GM20431 (cell line): Measurements from ENCODE around the gene C11orf98.
"Not testable (repeated sequence)": the region's sequence is repeated elsewhere in the genome, so short reads cannot be mapped to it uniquely, and the experiment has no call there.

Experiments
- in situ Hi-C: fragments of 300-500 bp; cut with MseI, MboI; formaldehyde crosslinking; loops from one replicate; pipeline ENCODE4 v1.15.0; 2020; ENCODE audit warnings: low sequenced_read_pairs; ENCODE audit not compliant: unreplicated experiment

C11orf98 gene

DNA sequence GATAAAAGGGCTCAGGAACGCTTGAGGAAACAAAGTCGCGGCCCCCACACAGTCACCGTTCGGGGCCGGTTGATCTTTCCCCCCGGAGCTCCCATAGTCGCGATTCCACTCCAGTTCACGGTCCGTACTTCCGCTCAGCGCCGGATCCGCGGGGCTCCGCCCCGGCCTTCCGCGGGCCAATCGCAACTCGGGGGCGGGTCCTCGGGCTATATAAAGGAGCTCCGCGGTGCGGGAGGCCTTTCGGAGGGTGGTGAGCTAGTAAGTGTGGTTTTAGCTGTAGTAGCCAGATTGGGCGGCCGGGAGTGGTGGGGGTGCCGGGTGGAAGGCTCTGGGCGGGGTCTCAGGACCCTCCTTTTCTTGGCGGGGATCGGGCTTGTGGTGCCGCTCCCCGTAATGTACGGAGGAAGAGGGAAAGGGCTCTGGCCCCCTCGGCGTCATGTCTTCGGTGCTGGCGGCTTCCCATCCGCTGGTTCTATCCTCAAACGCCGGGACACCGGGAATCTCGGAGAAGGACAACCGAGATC lies at the start of gene C11orf98, which contains the start of gene CSKMT:
C11orf98 (minus strand) TSS at position 136 of the 524 bp plus-strand sequence; CDS start at position 95, 41 bp downstream.
CSKMT (plus strand) TSS at position 238 of the 524 bp plus-strand sequence. CDS start 568 bp downstream, outside the sequence.
- in situ Hi-C loops: no loop called here

DNA sequence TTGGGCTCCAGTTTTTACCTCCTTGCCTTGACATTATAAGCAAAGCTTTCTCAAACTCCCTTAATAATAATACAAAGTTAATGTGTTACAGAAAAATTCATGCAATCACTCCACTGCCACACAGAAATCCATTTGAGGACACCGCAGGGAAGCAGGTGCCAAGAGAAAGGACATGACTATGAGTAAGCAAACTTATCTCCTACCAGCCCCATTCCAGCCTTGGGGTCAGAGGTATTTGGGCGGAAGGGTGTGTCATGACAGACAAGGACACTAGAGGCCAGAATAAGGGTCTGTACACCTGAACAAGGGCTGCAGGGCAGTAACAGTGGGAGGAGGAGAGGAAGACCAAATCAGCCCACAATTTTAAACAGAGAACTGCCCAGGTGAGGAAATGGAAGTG lies 48.3 kb upstream of the C11orf98 start:
- in situ Hi-C loops: no loop called here

DNA sequence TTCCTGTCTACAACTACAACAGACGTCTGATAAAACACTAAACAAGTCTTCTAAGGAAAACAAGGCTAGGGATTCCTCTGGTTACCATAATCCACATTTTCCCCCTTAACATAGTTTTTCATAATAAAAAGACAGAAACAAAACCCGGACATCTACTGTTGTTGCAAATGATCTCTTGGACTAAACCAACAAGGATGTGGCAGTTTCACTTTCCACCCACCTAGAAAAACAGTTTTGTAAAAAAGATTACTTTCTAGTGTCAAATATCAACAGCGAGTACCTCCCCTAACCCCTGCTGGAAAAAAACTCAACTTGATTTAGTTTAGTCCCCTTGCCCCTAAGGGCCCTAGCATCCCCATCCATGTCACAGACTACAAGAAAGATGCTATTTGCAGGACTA lies 47.9 kb upstream of the C11orf98 start:
- in situ Hi-C loops: no loop called here

DNA sequence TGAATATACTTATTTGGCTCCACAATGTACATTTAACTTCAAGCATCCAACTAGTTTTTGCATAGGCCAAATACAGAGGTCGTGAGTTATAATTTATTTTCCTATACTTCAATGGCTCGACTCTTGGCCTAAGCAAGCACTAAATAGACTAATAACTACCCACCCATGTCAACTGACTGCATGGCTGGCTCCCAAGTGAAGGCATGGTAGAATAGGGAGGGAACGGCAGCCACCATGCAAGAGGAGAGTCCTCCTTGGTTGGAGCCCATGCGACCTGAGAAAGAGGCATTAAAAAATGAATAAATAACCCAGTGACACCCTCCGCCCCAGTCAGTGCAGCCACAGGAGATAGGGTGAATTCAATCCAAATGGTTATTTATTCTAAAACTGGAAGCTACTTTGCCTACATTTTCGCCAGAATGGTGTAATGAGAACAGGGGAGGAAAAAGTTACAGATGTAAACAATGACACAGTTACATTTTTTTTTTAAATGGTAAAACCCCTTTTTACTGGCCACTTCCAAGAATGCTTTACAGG lies 47.3 kb upstream of the C11orf98 start:
- in situ Hi-C loops: no loop called here

DNA sequence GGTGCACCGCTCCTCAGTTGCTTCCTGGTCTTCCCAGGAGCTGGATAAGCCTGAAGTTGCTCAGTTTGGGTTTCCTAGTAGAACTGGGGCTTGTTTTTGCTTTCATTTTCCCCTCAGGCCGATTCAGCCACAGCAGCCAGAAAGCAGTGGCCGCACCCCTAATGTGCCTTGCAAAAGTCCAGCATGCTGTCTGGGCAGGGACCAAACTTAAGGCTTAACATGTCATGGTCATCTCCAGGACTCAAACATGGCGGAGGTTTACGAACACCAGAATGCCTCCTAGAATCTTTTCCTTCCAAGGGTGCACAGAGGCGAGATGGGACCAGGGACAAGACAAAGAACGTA lies 45.0 kb upstream of the C11orf98 start:
- in situ Hi-C loops: no loop called here

DNA sequence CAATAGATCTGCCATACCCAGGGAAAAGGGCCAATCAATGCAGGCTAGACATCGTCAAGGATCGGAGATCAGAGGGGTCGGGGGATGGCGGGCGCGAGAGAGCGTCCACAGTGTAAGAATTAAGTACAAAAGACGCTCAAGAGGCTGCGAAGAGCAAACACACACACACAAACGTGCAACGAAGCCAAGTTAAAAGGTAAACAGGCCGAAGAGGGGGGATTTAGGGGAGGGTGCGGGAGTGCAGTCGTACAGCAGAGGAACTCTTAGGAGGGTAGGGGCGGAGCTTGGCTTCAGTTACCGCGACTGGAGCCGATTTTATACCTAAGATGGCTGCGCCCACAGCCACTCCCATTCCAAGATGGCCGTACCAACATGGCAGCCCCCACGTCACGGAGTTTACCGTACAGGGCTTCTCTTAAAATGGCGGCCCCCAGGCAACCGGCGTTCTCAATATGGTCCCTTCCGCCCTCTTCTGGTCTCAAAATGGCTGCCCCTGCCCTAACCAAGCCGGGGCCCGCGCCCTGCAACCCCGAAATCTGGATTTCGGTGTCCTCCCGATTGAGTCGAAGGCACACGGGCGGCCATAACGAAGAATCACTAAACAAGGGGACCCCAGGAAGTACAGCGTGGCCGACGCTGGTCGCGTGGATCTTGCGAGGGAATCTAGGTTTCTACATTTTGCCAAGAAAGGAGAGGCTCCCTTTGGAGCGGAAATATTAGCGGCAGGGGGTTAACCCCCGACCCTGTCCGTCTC lies 44.4 kb upstream of the C11orf98 start:
- in situ Hi-C loops: no loop called here

DNA sequence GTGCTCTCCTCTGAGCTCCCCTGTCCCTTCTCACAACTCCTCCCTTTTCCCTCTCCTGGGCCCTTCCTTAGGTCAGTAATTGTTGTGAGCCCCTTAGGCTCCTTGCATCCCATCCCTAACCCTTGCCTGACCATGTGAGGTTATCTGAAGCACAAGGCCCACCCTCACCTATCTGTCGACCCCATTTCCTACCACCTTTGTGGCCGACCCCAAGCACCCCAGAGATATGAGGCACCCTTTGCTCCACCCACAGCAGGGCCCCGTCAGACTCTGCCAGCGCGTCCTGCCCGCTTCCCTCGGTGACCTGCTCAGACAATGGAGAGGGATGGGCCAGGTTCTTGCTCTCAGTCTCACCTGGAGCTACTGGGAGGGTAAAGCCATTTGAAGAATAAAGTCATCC lies 43.8 kb upstream of the C11orf98 start:
- in situ Hi-C loops: no loop called here

DNA sequence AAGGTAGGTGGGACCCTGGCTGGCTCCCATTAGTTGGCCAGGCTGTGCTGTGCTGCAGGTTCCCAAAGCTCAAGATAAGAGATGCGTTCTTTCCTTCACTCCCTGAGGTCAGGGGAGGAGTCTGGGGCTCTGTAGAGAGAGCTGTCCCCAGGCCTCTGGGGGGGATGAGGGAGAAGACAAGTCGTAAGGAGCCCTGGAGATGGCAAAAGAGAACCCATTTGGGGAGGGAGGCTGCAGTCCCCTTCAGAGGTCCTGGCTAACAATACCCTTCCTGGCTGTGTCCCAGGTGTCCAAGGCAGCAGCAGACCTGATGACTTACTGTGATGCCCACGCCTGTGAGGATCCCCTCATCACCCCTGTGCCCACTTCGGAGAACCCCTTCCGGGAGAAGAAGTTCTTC lies 43.4 kb upstream of the C11orf98 start:
- in situ Hi-C loops: no loop called here

DNA sequence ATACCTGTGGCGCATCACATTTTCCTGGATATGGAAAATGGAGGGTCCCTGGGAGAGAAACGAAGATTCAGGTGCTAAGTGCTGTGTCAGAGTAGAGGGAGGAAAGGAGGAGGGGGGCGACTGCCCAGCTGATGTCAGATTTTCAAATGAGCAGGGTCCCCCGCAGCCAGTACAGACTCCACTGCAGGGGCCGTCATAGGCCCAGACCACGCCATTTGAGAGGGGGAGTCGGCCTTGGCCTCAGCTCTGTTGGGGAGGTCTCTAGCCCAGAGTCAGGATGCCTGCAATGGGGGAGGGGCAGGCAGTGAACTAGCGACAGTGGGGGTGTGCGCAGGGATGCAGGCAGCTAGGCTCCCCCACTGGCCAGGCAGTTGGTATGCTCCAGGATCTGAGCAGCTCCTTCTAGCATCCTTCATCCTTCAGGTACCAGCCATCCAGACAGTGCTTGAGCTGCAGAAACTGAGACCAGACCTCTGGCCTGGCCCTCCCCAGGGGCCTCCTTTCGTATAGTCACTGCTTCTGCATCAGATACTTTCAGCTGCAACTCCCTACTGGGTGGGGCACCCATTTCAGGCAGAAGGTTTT lies 42.4 kb upstream of the C11orf98 start, which contains the start of the genes BSCL2 and GNG3:
BSCL2 (minus strand) TSS at position 148 of the 585 bp plus-strand sequence. CDS start 229 bp downstream, outside the sequence.
GNG3 (plus strand) TSS at position 400 of the 585 bp plus-strand sequence. CDS start 620 bp downstream, outside the sequence.
- in situ Hi-C loops: no loop called here

DNA sequence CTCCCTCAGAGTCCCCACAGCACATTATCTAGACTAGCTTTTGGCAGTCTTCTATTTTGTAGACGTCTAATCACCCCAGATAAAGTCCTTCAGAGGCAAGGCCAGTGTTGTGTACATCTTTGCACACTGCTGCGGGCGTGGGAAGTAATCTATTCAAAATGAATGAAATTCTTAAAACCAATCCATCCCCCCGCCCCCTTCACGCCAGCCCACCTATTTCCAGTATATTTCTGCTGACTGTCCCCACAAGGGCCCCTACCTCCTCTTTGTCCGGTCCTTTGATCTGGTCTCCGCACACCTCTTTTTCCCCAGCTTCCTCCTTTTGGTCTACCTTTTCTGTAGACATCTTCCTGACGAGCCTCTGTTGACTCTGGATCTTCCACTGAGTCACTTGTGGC lies 41.8 kb upstream of the C11orf98 start:
- in situ Hi-C loops: no loop called here

DNA sequence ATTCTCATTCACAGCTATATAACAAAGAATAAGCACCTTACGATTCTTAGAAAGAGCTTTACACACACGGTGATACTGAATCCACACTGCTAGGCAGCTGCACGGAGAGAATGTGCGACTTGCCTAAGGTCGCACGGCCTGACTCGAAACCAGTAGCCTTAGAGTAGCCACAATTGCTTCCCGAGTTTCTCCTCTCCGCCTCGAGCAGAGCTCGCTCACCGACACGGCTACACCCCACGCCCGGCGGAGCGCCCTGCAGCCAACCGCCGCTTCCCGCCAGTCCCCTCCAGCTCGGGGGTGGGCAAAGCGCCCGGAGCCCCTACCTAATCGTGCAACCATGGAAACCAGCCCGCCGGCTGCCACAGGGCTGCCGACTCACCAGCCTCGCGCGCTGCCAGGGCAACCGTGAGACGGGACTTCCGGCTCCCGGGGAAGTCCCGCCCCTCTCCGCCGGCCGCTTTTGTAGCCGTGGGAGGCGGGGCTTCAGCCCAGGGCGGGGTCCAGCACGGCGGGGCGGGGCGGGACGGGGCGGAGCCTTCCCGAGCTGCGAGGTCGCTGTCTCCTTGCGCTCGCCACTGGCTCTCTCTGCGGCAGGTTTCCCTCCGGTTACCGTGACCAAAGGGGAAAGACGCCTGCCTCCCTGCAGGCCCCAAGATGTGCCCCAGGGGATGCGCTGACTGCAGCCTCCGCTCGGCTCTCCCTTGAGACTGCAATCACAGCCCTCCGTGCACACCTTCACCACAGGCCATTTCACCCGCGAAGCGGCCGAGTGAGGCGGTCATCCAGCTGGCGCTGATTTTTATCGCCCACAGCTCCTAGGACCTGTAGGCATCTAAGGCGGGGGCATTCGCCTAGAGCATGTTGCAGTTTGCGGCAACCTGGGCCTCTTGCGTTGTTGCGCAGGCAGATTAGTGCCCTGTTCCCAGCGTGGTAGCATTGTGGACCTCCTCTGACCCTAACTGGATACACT lies 41.2 kb upstream of the C11orf98 start:
- in situ Hi-C loops: no loop called here

DNA sequence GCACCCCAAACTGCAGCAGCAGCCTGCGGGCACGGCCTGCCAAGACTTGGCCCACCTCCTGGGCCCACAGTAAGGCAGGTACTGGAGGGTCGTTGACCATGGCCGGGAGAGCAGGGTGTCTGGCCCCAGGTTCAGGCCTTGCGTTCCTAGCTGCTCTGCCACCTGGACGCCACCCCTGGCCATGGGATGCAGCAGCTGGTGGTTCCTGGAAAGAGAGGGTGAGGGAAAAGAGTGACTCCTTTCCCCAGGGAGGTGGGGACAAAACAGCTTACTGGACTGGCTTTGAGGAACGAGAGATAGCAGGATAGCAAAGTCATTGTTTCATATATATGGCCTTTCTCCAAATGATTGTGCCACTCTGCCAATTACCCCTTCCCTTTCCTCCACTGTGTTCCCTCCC lies 40.4 kb upstream of the C11orf98 start:
- in situ Hi-C loops: no loop called here

DNA sequence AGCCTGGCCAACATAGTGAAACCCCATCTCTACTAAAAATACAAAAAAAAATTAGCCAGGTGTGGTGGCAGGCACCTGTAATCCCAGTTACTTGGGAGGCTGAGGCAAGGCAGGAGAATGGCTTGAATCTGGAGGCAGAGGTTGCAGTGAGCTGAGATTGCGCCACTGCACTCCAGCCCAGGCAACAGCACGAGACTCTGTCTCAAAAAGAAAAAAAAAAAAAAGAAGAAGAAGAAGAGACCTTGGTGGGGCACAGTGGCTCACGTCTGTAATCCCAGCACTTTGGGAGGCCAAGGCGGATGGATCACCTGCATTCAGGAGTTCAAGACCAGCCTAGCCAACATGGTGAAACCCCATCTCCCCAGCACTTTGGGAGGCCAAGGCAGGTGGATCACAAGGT lies 38.9 kb upstream of the C11orf98 start:
- in situ Hi-C loops: not testable (repeated sequence)

DNA sequence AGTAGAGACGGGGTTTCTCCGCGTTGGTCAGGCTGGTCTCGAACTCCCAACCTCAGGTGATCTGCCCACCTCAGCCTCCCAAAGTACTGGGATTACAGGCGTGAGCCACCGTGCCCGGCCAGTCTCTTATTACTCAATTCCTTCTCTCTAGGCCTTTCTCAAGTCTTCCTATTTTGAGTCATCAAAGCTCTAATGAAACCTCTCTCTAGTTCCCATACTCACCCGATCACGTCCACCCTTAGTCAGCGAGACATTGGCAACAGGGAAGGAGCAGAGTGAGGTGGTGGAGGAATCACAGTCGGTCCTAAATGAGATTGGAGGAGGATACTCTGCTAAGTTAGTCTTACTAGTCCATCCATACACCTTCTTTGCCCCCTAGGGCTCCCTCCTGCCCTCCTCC lies 37.2 kb upstream of the C11orf98 start:
- in situ Hi-C loops: no loop called here

DNA sequence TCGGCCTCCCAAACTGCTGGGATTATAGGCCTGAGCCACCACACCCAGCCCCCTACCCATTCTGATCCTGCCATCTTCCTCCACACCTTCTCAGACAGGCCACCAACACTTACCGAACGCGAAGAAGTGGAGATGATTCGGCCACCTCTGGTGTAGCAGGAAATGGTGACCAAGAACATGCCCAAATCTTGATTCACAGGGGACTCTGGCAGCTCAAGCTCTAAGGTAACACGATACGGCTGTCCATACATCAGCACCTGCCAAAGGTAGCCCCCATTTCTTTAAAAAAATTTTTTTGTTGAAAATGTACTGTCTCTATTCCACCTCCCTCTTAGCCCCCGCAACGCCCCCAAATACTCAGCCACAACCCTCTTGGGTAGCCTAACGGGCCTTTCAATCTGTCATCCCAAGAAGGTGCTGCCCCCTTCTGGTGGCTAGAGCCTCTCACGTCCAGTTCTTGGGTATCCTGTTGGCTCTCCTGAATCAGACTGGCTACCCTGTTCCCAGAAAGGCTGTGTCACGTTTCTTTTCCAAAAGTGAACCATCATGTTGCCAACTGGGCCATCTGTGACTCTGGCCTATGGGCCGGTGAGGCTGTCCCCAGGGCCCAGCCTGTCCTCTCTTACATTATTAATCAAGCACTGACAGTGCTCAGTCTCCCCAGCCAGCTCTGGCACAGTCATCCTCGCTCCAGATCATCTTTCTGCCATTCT lies 29.6 kb upstream of the C11orf98 start:
- in situ Hi-C loops: loop anchor here (10.0 kb wide), 1 partner anchor 300 kb away; no protein-coding TSS in a partner anchor

DNA sequence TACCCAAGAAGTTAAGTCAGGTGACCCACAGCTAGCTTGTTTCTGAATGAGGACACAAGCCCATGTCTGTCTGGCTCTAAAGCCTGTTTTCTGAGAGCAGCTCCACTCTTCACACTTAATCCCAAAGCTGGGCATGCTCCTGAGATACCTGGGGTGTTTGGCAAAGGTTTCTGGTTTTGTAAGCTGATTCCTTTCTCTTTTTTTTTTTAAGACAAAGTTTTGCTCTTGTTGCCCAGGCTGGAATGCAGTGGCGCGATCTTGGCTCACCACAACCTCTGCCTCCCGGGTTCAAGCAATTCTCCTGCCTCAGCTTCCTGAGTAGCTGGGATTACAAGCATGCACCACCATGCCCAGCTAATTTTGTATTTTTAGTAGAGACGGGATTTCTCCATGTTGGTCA lies 28.6 kb upstream of the C11orf98 start:
- in situ Hi-C loops: loop anchor here (10.0 kb wide), 1 partner anchor 299 kb away; no protein-coding TSS in a partner anchor

DNA sequence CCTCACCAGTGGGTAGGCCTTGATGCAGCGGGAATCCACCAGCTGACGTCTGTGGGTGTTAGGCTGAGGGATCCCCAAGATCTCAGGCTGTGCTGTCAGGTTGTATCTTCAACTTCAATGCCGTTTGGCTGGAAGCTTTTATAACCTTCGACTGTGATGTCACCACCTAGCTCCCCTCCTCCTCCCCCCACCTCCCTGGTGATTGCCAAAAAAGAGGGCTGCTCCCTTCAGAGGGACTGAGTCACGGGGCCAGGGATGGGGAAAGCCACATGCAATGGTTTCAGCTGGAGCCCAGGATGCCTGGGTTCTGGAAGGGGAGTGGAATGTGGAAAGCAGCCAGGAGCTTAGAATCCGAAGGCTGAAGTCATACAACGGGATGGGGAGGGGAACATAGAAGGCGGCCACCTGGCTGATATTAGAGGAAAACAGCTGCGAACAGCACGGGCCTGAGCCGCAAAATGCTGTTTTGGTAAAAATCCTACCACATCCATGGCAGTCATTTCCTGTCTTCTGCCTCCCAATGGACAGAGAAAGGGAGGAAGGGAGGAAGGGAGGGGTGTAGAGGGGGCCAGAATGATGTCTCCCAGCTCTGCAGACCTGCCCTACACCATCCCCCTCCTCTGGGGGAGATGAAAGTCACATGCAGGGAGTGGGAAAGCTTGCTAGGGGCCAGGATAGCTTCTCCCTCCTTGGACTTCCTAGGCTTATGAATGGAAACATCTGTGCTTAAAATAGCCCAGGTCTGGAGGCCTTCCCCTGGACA lies 24.6 kb upstream of the C11orf98 start, which contains the start of gene LRRN4CL:
LRRN4CL (minus strand) TSS at position 110 of the 763 bp plus-strand sequence. CDS start 1,022 bp downstream, outside the sequence.
- in situ Hi-C loops: loop anchor here (10.0 kb wide), 1 partner anchor 295 kb away; no protein-coding TSS in a partner anchor

DNA sequence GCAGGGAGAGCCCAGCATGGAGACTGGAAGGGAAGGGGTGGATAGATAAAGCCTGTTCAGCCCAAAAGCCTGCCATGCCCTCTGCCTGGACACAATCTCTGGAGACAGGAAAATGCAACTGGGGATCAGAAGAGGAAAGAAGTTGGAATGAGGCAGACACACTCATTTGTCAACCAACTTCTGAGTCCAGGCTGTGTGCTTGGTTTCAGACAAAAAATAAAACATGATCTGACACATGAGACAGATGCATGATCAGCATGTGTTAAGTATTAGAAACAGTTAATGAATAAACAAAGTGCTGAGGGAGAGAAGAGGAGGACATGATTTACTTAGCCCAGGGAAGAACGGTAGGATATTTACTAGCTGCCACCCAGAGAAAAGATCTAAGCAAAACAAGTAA lies 23.5 kb upstream of the C11orf98 start:
- in situ Hi-C loops: no loop called here
